Transverse colon (tissue), 4 donors: ENCODE measurements around the gene VARS1. TPM values are rescaled to one million over a fixed set of nuclear protein-coding genes. Genes with fewer than 3 reads are reported as not detected.
A peak's percentile ranks its signal among the peaks of the same experiment; 100 is the strongest.

Experiments used
- DNase-seq: peaks from one replicate; pipeline ENCODE4 v3.0.0-alpha.2; 2019
- H3K27ac ChIP-seq, 4 donors: fragments of 200-600 bp; sonication (generic); 2 replicates each; pipeline ENCODE4 v1.5.1; 2016 to 2018; ENCODE audit warnings: inconsistent platforms in 4 of 4
- H3K27me3 ChIP-seq: fragments of 200-600 bp; sonication (generic); 2 replicates; pipeline ENCODE4 v1.5.1; 2017; ENCODE audit warnings: inconsistent platforms
- H3K36me3 ChIP-seq, 4 donors: fragments of 200-600 bp; sonication (generic); 2 replicates each; pipeline ENCODE4 v1.5.1; 2017 to 2019; ENCODE audit warnings: inconsistent platforms in 4 of 4
- H3K4me1 ChIP-seq, 4 donors: fragments of 200-600 bp; sonication (generic); 2 replicates each; pipeline ENCODE4 v1.5.1; 2017 to 2020; ENCODE audit warnings: inconsistent platforms in 4 of 4
- H3K4me3 ChIP-seq, 4 donors: fragments of 200-600 bp; sonication (generic); 1 replicate in 1 of 4; 2 replicates in 3 of 4; pipeline versions ENCODE4 v1.5.1 to v1.6.1; 2017 to 2019; ENCODE audit warnings: inconsistent platforms in 4 of 4
- H3K9me3 ChIP-seq, 2 donors: fragments of 200-600 bp; sonication (generic); 2 replicates each; pipeline ENCODE4 v1.5.1; 2017 to 2019; ENCODE audit warnings: inconsistent platforms in 2 of 2
- CTCF ChIP-seq, 5 experiments: fragments of 200-600 bp in 3 of 5; fragments of 450-650 bp in 2 of 5; sonication (generic) in 3 of 5; IDR thresholded peaks; 1 replicate in 2 of 5; 2 replicates in 3 of 5; pipeline ENCODE4 v1.5.1; 2016 to 2017; ENCODE audit warnings: antibody characterized with exemption in 5 of 5, inconsistent platforms in 3 of 5, mild to moderate bottlenecking in 2 of 5, moderate library complexity in 1 of 5
- EP300 ChIP-seq: sonication (generic); formaldehyde crosslinking; IDR thresholded peaks from one replicate; pipeline ENCODE4 v1.6.1; 2017; ENCODE audit warnings: antibody characterized with exemption, low read depth
- POLR2A ChIP-seq: fragments of 450-650 bp; IDR thresholded peaks from one replicate; pipeline ENCODE4 v1.6.1; 2016; ENCODE audit warnings: antibody characterized with exemption, mild to moderate bottlenecking, moderate library complexity
- POLR2AphosphoS5 ChIP-seq, 3 donors: sonication (generic); formaldehyde crosslinking; IDR thresholded peaks; one replicate each; pipeline ENCODE4 v1.6.1; 2016; ENCODE audit warnings: antibody characterized with exemption in 3 of 3
- WGBS, 2 donors: methylation state at CpG; one replicate each; pipeline ENCODE4 v1.1.5; 2018; ENCODE audit warnings: low coverage in 1 of 2; 5-methylcytosine and 5-hydroxymethylcytosine counted together
- in situ Hi-C, 4 donors: fragments of 200-750 bp; cut with MboI; loops; one replicate each; pipeline versions ENCODE4 v1.15.0 to v1.15.1; 2017; ENCODE audit warnings: low sequenced_read_pairs in 3 of 4, low pct_ligation_motif_present in 1 of 4, low pct_unique_long_range_greater_than_20kb in 1 of 4
- intact Hi-C: fragments of 100-400 bp; cut with DNase I; formaldehyde crosslinking; loops from one replicate; pipeline ENCODE4 v1.15.1; 2023; ENCODE audit warnings: low total_unique reads
- total RNA-seq, 4 donors: library from RNA; depleted of rRNA; stranded (reverse); fragments of >200 nt; gene quantifications; one replicate each; pipeline ENCODE4 v1.1.0, GENCODE V29; 2016

The VARS1 gene
- total RNA-seq, 4 donors from 2014 or later, result 18.0 to 54.7 (median 31.1) TPM

DNA sequence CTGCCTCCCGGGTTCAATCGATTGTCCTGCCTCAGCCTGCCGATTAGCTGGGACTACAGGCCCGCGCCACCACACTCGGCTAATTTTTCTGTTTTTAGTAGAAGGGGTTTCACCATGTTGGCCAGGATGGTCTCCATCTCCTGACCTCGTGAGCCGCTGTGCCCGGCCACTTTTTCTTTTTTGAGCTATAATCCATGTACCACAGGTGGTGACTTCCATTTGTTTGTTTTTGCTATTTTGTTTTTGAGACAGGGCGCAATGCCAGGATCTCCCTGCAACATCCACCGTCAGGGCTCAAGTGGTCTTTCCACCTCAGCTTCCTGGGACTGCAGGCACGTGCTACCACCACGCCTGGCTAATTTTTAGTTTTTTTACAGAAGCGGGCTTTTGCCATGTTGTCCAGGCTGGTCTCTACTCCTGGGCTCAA lies 40.5 kb upstream of the VARS1 start:
- WGBS, 2 donors, result 22 to 26% methylated on average over 6 to 14 of the region's 14 CpGs
- peaks cover 26 to 74% (median 58%) of the 10 kb centered on the region in 4 donors for H3K4me1 ChIP-seq
- peaks cover 0 to 36% (median 16%) of the 10 kb centered on the region in 4 donors for H3K36me3 ChIP-seq
- H3K27ac ChIP-seq, result peak overlapping the region; percentile 93 to 99 (median 97)
- no peak for DNase-seq
- TF ChIP-seq CTCF (IDR thresholded peaks at IDR 0.05), result no peak
- peak overlapping the region in 3 of 4 donors; percentile 76 to 91 (median 89) for H3K4me3 ChIP-seq
- intact Hi-C loops (loop anchor here (10.0 kb wide), 1 partner anchor 151 kb away; the partner anchor contains the start of gene LY6G5C), in situ Hi-C loops (no loop called here)
- H3K27me3 ChIP-seq, result no peaks in the 10 kb centered on the region
- H3K9me3 ChIP-seq, result no peaks in the 10 kb centered on the region

- peak overlapping the region; percentile 76 to 91 (median 84) for H3K4me3 ChIP-seq
- peak; percentile 90 for DNase-seq
- peaks cover 0 to 21% (median 9%) of the 10 kb centered on the region in 4 donors for H3K36me3 ChIP-seq
- peak overlapping the region; percentile 93 to 99 (median 97) for H3K27ac ChIP-seq
- peak; percentile 75 to 86 (median 75) for TF ChIP-seq POLR2AphosphoS5 (IDR thresholded peaks at IDR 0.05)
- peak; percentile 12 for TF ChIP-seq EP300
- TF ChIP-seq POLR2A, result peak; percentile 78
- no peak for TF ChIP-seq CTCF (IDR thresholded peaks at IDR 0.05)
- peaks cover 27 to 79% (median 62%) of the 10 kb centered on the region in 4 donors for H3K4me1 ChIP-seq
- WGBS, 2 donors, result 0 to 1% methylated on average over 2 to 57 of the region's 59 CpGs
- no peaks in the 10 kb centered on the region for H3K27me3 ChIP-seq
- intact Hi-C loops, result loop anchor here (5.0 to 10.0 kb wide), 2 partner anchors 107 to 150 kb away; partner anchors contain the start of genes DDAH2 and LY6G5C
- no peaks in the 10 kb centered on the region for H3K9me3 ChIP-seq
- in situ Hi-C loops, result no loop called here
Observed at GRCh38 chr6:31834367-31835250, 39.1 kb upstream of the VARS1 start.

GRCh38 chr6:31831350-31832215 lies 36.0 kb upstream of the VARS1 start:
- intact Hi-C loops (loop anchor here (5.0 to 10.0 kb wide), 2 partner anchors 104 to 147 kb away; partner anchors contain the start of genes DDAH2 and LY6G5C), in situ Hi-C loops (no loop called here)
- Histone ChIP-seq H3K4me3 (peak overlapping the region in 2 of 4 donors; percentile 53 to 74), H3K27ac (peak overlapping the region; percentile 93 to 99 (median 97)), H3K4me1 (peaks cover 23 to 52% (median 40%) of the 10 kb centered on the region in 4 donors), H3K36me3 (no peaks in the 10 kb centered on the region), H3K9me3 (no peaks in the 10 kb centered on the region), H3K27me3 (no peaks in the 10 kb centered on the region)
- peak in 2 of 3 donors; percentile 34 to 36 for TF ChIP-seq POLR2AphosphoS5 (IDR thresholded peaks at IDR 0.05)
- TF ChIP-seq CTCF (IDR thresholded peaks at IDR 0.05), result no peak
- no peak for TF ChIP-seq POLR2A
- TF ChIP-seq EP300, result no peak
- WGBS, 2 donors, result 60 to 75% methylated on average over 7 to 15 of the region's 15 CpGs
- DNase-seq, result no peak
